HL-60 (cell line): Measurements from ENCODE around the gene GLRA1.

ENCODE experiments used
- CTCF ChIP-seq: IDR thresholded peaks from one replicate; pipeline ENCODE4 v1.5.1; 2011; ENCODE audit warnings: low read length, control low read depth, inconsistent platforms; ENCODE audit not compliant: insufficient read depth
- GABPA ChIP-seq: IDR thresholded peaks from 2 replicates; pipeline ENCODE4 v1.6.1; 2012; ENCODE audit warnings: low read depth
- POLR2AphosphoS5 ChIP-seq: IDR thresholded peaks from 2 replicates; pipeline ENCODE4 v1.6.1; 2012; ENCODE audit warnings: low read depth
- REST ChIP-seq: IDR thresholded peaks from 2 replicates; pipeline ENCODE4 v1.6.1; 2012; ENCODE audit warnings: low read depth; ENCODE audit not compliant: insufficient replicate concordance

- TF ChIP-seq CTCF (no peak), POLR2AphosphoS5 (no peak), REST (no peak), GABPA (no peak)
Measured at GRCh38 chr5:151800532-151800931, 124.1 kb downstream of the GLRA1 start.
